ENCODE measurements around the gene PAK1. TPM values are rescaled to one million over a fixed set of nuclear protein-coding genes. Genes with fewer than 3 reads are reported as not detected.

The PAK1 gene
- total RNA-seq, 2 donors from 2014 or later, result 14.5 to 65.6 TPM

DNA sequence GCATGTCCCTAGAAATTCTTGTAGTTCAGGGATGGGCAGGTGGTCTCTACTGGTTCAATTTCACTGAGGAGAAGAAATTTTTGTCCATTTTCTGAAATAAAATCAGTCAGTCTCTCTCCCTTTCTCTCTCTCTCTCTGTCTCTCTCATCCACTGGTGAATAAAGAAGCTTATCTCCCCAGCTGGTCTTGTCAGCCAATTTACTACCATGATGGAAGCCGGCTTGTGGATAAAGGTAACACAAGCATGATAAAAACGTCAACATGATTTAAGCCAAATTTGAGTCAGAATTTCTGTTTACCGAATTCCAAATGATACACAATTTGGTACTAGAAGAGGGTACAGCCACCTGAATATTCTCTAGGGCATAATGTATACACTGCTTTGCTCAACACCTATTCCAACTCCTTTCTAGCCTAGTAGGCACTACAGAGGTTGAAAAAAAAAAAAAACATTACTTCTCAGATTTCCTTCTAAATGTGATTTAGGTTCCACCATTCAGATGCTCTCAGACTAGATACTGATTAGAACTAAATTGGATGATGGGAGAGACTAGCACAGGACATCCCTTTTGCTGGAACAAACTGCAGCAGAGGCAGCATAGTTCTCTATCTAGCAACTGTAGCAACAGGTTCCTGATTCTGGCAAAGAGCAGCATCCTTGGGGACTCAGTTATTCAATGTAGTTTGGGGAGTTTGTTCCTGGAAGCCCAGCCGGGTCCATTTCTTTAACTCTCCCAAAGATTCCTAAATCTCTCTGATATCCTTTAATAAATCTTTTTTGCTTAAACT, 18.8 kb downstream of the PAK1 start:
- Histone ChIP-seq H3K4me3 (no peak overlapping the region), H3K9me3 (no peaks in the 10 kb centered on the region), H3K4me1 (peaks cover 24% of the 10 kb centered on the region), H3K27me3 (no peaks in the 10 kb centered on the region), H3K27ac (no peak overlapping the region), H3K36me3 (replicated peaks in 1 of 2; ENCODE audit: insufficient read depth in 1 of 2, low read depth in 2 of 2) (no peaks in the 10 kb centered on the region)
- intact Hi-C loops (cut with DNase I), result no loop called here
- ATAC-seq, result no peak
- 18 to 32% methylated on average over 4 of the region's 4 CpGs for WGBS, 2 donors
- TF ChIP-seq, protein P1, sequence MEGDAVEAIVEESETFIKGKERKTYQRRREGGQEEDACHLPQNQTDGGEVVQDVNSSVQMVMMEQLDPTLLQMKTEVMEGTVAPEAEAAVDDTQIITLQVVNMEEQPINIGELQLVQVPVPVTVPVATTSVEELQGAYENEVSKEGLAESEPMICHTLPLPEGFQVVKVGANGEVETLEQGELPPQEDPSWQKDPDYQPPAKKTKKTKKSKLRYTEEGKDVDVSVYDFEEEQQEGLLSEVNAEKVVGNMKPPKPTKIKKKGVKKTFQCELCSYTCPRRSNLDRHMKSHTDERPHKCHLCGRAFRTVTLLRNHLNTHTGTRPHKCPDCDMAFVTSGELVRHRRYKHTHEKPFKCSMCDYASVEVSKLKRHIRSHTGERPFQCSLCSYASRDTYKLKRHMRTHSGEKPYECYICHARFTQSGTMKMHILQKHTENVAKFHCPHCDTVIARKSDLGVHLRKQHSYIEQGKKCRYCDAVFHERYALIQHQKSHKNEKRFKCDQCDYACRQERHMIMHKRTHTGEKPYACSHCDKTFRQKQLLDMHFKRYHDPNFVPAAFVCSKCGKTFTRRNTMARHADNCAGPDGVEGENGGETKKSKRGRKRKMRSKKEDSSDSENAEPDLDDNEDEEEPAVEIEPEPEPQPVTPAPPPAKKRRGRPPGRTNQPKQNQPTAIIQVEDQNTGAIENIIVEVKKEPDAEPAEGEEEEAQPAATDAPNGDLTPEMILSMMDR (IDR thresholded peaks at IDR 0.05), result no peak
- TF ChIP-seq POLR2A (IDR thresholded peaks at IDR 0.05), result no peak
- DNase-seq, result no peak

DNA sequence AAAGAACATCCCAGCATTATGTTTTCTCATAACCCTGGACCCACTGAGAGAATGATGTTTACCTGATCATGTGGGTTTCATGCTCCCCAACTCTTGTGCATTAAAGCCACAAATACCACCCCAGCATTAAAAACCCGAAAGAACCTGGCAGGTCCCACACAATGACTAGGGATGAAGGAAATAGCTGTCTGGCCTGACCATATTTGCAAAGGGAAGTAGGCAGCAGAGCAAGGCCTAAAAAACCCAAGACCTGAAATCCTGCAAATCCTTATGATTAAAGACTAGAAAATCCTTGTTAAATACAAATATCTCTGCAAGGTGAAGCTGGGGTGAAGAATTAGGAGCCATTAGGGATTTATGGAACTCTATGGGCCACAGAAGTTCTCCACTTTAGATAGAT, 23.7 kb downstream of the PAK1 start:
- H3K9me3 ChIP-seq, result no peaks in the 10 kb centered on the region
- H3K4me3 ChIP-seq, result no peak overlapping the region
- WGBS, 2 donors, result 70 to 85% methylated on average over 1 of the region's 1 CpG
- no peaks in the 10 kb centered on the region for H3K27me3 ChIP-seq
- H3K36me3 ChIP-seq (replicated peaks in 1 of 2; ENCODE audit: insufficient read depth in 1 of 2, low read depth in 2 of 2), result no peaks in the 10 kb centered on the region
- TF ChIP-seq, protein P1 (IDR thresholded peaks at IDR 0.05), result no peak
- TF ChIP-seq POLR2A (IDR thresholded peaks at IDR 0.05), result no peak
- peaks cover 17% of the 10 kb centered on the region for H3K4me1 ChIP-seq
- intact Hi-C loops (cut with DNase I), result no loop called here
- ATAC-seq (no peak), DNase-seq (no peak)
- no peak overlapping the region for H3K27ac ChIP-seq

DNA sequence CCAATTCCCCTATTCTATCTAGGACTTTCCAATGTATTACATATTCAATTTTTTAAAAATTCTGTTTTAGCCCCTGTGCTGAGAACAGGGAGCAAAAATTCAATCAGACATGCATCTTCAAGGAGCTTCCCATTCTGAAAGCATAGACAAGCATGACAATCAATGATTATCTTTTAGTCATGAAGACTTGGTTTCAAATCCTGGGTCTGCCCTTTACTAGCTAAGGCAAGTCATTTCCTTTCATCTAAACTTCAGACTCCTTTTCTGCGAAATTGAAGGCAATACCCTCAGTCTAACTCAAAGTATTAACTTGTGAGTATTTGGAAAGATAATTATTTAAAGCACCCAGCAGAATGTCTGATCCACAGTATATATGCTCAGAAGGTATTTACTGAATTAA, 24.1 kb downstream of the PAK1 start:
- Histone ChIP-seq H3K36me3 (replicated peaks in 1 of 2; ENCODE audit: insufficient read depth in 1 of 2, low read depth in 2 of 2) (no peaks in the 10 kb centered on the region), H3K27ac (no peak overlapping the region), H3K4me1 (peaks cover 18% of the 10 kb centered on the region), H3K4me3 (no peak overlapping the region), H3K27me3 (no peaks in the 10 kb centered on the region), H3K9me3 (no peaks in the 10 kb centered on the region)
- WGBS, 2 donors, result 90 to 100% methylated on average over 1 of the region's 1 CpG
- ATAC-seq (no peak), DNase-seq (no peak)
- no peak for TF ChIP-seq POLR2A (IDR thresholded peaks at IDR 0.05)
- TF ChIP-seq, protein P1 (IDR thresholded peaks at IDR 0.05), result no peak
- intact Hi-C loops (cut with DNase I), result no loop called here

DNA sequence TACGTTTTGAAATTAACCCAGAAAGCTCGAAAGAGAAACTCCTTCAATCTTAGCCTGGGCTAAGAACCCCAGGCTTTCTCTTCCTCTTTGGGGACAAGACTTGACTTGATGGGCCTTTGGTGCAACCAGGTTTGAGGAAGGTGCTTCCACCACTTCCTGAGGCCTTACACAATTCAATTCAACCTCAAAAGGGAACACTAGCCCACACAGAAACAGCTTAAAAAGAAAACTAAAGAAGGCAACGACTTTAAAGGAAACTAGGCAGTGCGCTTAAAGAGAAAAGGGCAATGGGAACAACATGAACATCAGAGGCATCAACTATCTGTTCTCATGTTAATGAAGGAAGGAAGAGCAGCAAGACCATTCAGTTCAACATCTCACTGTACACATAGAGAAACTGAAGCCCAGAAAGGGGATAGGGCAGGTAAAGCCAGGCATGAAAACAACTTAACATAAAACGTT, 24.8 kb downstream of the PAK1 start:
- ATAC-seq, result no peak

More for the DNA sequence above, 24.8 kb downstream of the PAK1 start:
- no peak overlapping the region for H3K27ac ChIP-seq
- no peaks in the 10 kb centered on the region for H3K27me3 ChIP-seq
- WGBS, 2 donors, result 60 to 76% methylated on average over 5 of the region's 5 CpGs
- no peaks in the 10 kb centered on the region for H3K9me3 ChIP-seq
- no peaks in the 10 kb centered on the region for H3K36me3 ChIP-seq (replicated peaks in 1 of 2; ENCODE audit: insufficient read depth in 1 of 2, low read depth in 2 of 2)
- H3K4me3 ChIP-seq, result no peak overlapping the region
- DNase-seq, result peak in 1 of 4 donors; percentile 24
- peaks cover 14% of the 10 kb centered on the region for H3K4me1 ChIP-seq
- no peak for TF ChIP-seq POLR2A (IDR thresholded peaks at IDR 0.05)
- TF ChIP-seq, protein P1 (IDR thresholded peaks at IDR 0.05), result no peak
- intact Hi-C loops (cut with DNase I), result no loop called here
